SIG-M5 (cell line): ENCODE measurements around the gene SLC26A3.
"Not testable (repeated sequence)": the region's sequence is repeated elsewhere in the genome, so short reads cannot be mapped to it uniquely, and the experiment has no call there.

Experiments used
- DNase-seq: peaks from one replicate; lab custom pipeline; 2025; lab: John Stamatoyannopoulos, UW

SLC26A3 gene

DNA sequence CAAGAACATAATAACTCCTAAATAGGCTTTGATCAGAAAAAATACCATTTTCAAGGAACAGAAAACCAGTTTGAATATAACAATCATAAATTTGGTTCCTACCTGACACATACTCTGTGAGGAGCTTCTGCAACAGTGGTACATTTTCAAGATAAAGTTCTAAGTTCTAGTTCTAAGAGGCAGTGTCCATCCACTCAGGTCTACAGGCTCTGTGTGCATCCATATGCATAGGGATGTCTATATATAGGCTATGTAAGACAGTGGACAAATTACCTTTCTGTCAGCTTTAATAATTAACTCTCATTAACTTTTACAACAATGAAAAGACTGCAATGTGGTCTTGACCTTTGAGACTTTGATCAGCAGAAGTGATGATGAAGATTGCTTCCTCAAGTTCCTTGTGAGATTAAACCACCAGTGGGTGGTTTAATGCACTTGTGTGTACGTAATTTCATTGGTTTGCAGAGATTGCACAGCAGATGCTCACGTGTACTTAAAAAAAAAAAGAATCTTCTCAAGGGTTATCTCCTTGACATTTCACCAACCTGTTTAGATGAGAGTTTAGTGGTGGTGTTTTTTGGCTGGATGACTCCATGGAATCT, at the start of gene SLC26A3:
SLC26A3 (minus strand) TSS at position 215 of the 602 bp plus-strand sequence. CDS start 8,714 bp downstream, outside the sequence.
- DNase-seq, result no peak

DNA sequence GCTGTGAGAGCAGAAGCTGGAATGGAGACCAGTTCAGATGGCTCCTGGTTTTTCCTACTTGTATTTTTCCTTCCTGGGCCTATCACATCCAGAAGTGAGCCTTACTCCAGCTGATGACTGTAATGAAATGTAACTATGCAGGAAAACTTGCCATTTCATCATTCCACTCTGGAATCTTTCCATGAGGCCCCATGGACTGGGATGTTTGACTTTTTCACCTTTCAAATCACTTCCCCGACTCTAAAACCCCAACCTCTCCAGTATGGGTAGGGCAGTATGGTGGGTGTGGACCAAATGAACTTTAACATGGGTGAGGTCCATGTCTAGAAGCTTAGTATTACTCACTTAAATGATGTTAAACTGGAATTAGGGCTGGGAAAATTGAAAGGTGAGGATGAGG, 47.6 kb upstream of the SLC26A3 start:
- DNase-seq, result no peak

DNA sequence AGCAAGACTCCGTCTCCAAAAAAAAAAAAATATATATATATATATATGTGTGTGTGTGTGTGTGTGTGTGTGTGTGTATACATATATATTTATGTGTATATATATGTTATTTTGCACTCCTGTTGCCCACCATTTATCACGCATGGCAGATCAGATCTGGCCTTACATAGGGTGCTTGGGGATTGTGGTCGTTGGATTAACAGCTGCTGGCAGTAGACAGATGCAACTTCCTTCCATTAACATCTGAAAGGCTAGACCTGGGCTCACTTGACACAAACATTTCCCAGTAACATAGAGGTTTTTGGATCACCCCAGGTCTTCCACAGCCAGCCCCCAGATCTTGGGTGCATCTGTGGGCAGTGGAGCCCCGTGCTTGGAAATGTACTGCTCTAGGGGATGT, 47.2 kb upstream of the SLC26A3 start:
- DNase-seq, result no peak

- not testable (repeated sequence) for DNase-seq
Observed at GRCh38 chr7:107848211-107848610, 45.2 kb upstream of the SLC26A3 start.

GRCh38 chr7:107847836-107848175, 44.8 kb upstream of the SLC26A3 start:
- not testable (repeated sequence) for DNase-seq

DNA sequence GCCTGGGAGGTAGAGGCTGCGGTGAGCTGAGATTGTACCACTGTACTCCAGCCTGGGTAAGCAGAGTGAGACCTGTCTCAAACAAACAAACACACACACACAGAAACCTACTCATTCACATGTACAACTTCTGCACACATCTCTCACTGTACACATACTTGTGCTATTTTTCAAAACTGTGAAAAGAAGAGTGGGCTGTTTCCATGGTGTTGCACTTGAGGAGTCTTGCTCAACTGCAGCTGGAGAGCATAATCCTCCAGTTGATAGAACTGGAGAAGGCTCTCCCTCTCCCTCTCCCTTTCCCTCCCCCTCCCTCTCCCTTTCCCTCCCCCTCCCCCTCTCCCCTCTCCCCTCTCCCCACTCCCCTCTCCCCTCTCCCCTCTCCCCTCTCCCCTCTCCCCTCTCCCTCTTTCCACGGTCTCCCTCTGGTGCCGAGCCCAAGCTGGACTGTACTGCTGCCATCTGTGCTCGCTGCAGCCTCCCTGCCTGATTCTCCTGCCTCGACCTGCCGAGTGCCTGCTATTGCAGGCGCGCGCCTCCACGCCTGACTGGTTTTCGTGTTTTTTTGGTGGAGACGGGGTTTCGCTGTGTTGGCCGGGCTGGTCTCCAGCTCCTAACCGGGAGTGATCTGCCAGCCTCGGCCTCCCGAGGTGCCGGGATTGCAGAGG, 44.3 kb upstream of the SLC26A3 start:
- DNase-seq, result no peak

DNA sequence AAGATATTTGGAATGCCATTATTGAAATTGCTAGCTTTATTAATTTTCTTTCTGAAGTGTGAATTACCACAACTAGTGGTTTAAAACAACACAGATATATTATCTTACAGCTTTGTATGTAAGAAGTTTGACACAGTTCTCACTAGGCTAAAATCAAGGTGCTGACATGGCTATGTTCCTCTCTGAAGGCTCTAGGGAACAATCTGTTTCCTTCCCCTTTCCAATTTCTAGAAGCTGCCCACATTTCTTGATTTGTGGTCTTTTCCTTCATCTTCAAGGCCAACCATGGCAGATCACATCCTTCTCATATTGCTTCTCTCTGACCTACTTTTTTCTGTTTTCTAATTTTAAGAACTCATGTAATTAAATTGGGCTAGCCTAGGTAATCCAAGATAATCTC, 43.3 kb upstream of the SLC26A3 start:
- DNase-seq, result no peak

GRCh38 chr7:107843184-107843583, 40.2 kb upstream of the SLC26A3 start:
- no peak for DNase-seq

GRCh38 chr7:107842213-107842612, 39.2 kb upstream of the SLC26A3 start:
- DNase-seq, result no peak

GRCh38 chr7:107838816-107839565, 36.0 kb upstream of the SLC26A3 start:
- DNase-seq, result no peak

DNA sequence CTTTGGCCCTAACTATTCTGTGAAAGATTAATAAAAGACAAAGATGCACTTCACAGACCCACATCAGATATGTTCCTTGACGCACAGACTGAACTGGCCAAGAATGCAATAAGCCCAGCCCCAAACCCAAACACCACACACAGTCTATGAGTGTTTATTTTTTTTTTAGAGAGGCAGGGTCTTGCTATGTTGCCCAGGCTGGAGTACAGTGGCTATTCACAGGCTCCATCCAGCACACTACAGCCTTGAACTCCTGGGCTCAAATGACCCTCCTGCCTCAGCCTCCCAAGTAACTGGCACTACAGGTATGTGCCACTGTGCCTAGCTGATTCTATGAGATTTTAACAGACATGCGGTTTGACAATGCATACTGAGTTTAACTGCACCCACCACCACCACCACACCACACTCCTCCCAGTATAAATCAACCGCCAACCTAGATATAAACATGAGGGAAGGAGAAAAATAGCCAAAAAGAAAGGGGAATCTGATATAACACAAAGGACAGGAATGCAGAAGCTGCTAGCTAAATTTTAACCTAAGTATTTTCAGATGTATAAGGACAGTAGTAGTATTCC, 35.1 kb upstream of the SLC26A3 start:
- no peak for DNase-seq

- DNase-seq, result no peak
Observed at GRCh38 chr7:107837145-107837512, 34.1 kb upstream of the SLC26A3 start.

DNA sequence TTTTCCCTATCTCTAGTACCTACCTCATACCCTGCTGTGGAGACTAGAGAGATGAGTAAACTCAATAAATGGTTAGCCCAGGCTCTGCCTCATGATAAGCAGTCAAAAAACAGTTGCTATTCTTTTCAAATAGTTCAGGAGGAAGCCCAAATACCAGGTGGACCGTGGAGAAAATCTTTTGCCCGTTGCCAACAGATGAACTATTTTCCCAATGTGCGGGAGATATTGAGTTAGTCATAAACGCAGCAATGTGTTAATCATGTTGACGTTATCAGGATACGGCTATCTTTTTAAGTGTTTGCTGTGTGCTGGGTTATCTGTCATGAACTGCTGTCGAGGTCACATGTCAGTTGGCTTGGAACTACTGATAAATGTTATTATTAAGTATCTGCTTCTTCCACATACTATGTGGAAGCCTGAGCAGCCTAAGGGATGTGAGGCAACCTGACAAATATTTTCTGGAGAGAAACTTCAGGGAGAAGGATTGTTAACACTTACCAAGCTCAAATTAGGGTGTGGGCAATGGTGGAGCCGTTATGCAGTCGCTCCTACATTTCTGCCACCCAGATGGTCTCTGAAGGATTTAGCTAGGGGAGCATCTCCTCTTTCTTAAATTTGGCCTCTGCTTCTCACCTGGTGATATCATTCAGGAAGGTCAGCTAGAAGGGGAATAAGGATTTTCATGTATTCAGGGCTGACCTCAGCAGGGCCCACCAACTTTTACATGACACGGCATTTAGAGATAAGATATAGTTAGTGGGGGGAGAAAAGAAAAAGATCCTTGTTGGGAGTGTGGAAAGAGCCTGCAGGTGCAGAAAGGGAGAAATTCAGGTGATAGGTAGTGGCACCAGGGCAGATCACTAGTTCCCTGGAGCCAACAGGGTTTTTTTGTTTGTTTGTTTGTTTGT, 33.5 kb upstream of the SLC26A3 start:
- DNase-seq, result no peak

GRCh38 chr7:107834401-107834800, 31.4 kb upstream of the SLC26A3 start:
- DNase-seq, result no peak

- DNase-seq, result no peak
Observed at GRCh38 chr7:107833684-107834106, 30.7 kb upstream of the SLC26A3 start.

- DNase-seq, result no peak
Observed at GRCh38 chr7:107830420-107830819, 27.4 kb upstream of the SLC26A3 start.

DNA sequence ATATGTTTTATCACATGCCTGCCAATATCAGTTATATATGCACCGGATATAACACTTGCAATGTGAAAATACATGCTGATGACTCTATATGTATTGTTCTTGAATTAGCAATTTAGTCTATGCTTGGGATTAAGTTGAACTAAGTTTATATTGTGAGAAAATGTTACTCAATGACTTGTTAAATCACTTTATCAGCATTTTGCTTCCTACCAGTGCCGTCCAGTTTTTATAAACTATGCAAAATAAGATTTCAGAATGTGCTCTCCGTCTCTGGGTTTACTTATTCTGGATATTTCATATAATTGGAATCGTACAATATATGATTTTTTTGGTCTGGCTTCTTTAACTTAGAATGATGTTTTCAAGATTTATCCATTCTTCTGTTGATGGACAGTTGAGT, 25.5 kb upstream of the SLC26A3 start:
- no peak for DNase-seq

- no peak for DNase-seq
Observed at GRCh38 chr7:107827501-107827900, 24.5 kb upstream of the SLC26A3 start.

DNA sequence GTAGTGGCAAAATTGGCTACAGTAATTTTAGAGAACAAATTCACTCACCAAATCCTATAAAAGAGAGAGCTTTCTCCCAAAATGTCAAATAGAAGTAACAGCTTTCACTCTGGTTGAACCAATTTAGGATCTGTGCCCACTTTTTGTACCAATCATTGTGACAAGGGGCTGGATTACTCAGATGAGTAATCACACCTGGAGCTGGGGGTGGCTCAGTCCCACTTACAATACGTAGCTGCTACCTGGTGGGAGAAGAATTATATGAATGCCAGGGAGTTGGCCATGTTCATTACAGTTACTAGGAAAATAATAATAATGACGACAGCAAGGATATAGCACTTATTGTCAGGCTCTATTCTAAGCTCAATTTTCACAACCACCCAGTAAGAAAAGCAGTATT, 23.4 kb upstream of the SLC26A3 start:
- no peak for DNase-seq

DNA sequence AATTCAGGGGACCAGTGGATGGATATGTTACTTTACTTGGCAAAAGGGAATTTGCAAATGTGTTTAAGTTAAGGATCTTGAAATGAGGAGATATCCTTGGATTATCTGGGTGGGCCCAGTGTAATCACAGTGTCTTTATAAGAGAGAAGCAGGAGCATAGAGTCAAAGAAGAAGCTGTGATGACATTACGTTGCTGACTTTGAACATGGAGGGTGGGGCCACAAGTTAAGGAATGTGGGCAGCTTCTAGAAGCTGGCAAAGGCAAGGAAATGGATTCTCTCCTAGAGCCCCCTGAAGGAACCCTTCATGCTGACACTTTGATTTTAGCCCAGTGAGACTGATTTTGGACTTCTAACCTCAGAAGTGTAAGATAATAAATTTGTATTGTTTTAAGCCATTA, 21.8 kb upstream of the SLC26A3 start:
- no peak for DNase-seq

DNA sequence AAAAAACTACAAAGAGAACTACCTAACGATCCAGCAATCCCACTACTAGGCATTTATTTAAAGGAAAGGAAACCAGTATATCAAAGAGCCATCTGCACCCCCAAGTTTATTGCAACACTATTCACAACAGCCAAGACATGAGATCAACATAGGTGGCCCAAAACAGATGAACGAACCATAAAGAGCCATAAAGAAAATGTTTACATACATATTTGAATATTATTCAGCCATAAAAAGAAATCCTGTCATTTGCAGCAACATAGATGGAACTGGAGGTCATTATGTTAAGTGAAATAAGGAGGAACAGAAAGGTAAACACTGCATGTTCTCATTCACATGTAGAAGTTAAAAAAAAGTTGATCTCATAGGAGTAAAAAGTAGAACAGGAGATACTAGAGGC, 15.6 kb upstream of the SLC26A3 start:
- DNase-seq, result no peak

DNA sequence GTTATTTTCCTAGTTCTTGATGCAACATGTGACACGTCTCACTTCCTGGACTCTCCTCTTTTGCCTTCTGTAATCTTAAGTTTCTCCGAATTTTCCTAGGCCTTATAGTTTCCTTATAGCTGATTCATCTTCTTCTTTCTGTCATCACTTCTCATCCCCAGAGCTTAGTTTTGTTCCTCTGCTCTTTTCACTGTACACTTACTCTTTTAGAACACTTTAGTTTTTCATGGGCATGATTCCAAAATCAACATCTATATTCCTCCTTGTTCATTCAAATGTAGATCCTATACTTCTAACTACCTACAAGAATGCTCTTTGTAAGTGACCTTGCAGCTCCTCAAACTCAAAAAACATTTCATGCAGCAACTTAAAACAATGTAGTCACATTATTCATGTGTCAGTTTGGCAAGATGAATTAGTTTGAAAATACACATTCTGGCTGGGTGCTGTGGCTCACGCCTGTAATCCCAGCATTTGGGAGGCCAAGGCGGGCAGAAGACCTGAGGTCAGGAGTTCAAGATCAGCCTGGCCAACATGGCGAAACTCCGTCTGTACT, 13.1 kb upstream of the SLC26A3 start:
- DNase-seq, result no peak
